NCI-H2227 treated with DMSO at 0.1 percent for 48 hours (cell line): ENCODE measurements around the gene ACACA.

Experiments
- DNase-seq: peaks from one replicate; lab custom pipeline; 2025; lab: John Stamatoyannopoulos, UW

ACACA gene

GRCh38 chr17:37225465-37225864 lies 181.2 kb downstream of the ACACA start:
- DNase-seq, result no peak

GRCh38 chr17:37221865-37222264 lies 184.8 kb downstream of the ACACA start:
- no peak for DNase-seq

- DNase-seq, result peak; percentile 41
Observed at GRCh38 chr17:37220607-37220953, 186.1 kb downstream of the ACACA start.

GRCh38 chr17:37219876-37220606 lies 186.6 kb downstream of the ACACA start:
- DNase-seq, result no peak

- DNase-seq, result no peak
Observed at GRCh38 chr17:37218849-37219248, 187.8 kb downstream of the ACACA start.

- peak; percentile 67 for DNase-seq
Observed at GRCh38 chr17:37214416-37214815, 192.2 kb downstream of the ACACA start.

GRCh38 chr17:37213927-37214326 lies 192.7 kb downstream of the ACACA start:
- DNase-seq, result no peak

GRCh38 chr17:37212179-37212578 lies 194.5 kb downstream of the ACACA start:
- no peak for DNase-seq

GRCh38 chr17:37211136-37211535 lies 195.5 kb downstream of the ACACA start:
- DNase-seq, result no peak

GRCh38 chr17:37207103-37207502 lies 199.5 kb downstream of the ACACA start:
- no peak for DNase-seq

GRCh38 chr17:37206299-37206698 lies 200.3 kb downstream of the ACACA start:
- DNase-seq, result no peak

GRCh38 chr17:37200497-37200896 lies 206.1 kb downstream of the ACACA start:
- DNase-seq, result no peak

GRCh38 chr17:37197336-37197735 lies 209.3 kb downstream of the ACACA start:
- DNase-seq, result no peak

GRCh38 chr17:37194208-37194607 lies 212.4 kb downstream of the ACACA start:
- no peak for DNase-seq

GRCh38 chr17:37191219-37191618 lies 215.4 kb downstream of the ACACA start:
- DNase-seq, result no peak

- no peak for DNase-seq
Observed at GRCh38 chr17:37190493-37190892, 216.1 kb downstream of the ACACA start.

- DNase-seq, result no peak
Observed at GRCh38 chr17:37188157-37188556, 218.5 kb downstream of the ACACA start.

- no peak for DNase-seq
Observed at GRCh38 chr17:37187262-37187661, 219.4 kb downstream of the ACACA start.

GRCh38 chr17:37182786-37183465 lies 223.7 kb downstream of the ACACA start:
- no peak for DNase-seq

GRCh38 chr17:37180376-37180775 lies 226.3 kb downstream of the ACACA start:
- no peak for DNase-seq

GRCh38 chr17:37179893-37180292 lies 226.7 kb downstream of the ACACA start:
- no peak for DNase-seq

GRCh38 chr17:37177254-37177870 lies 229.3 kb downstream of the ACACA start:
- DNase-seq, result no peak

- no peak for DNase-seq
Observed at GRCh38 chr17:37176723-37177122, 229.9 kb downstream of the ACACA start.
